Nephron progenitor cell (in vitro differentiated cells): Measurements from ENCODE around the gene SPINT4.
"Not testable (repeated sequence)": the region's sequence is repeated elsewhere in the genome, so short reads cannot be mapped to it uniquely, and the experiment has no call there.

ENCODE experiments used
- DNase-seq: peaks from one replicate; pipeline ENCODE4 v3.0.0; 2021
- H3K27ac Mint-ChIP-seq: 2 replicates; pipeline ENCODE4 v1.8.0; 2021; ENCODE audit warnings: mild to moderate bottlenecking, moderate library complexity, mixed read lengths
- H3K27me3 Mint-ChIP-seq: 2 replicates; pipeline ENCODE4 v1.8.0; 2021; ENCODE audit warnings: mild to moderate bottlenecking, low read depth, mixed read lengths; ENCODE audit not compliant: poor library complexity
- H3K36me3 Mint-ChIP-seq: 2 replicates; pipeline ENCODE4 v1.8.0; 2021; ENCODE audit warnings: low read depth, mixed read lengths
- H3K4me1 Mint-ChIP-seq: 2 replicates; pipeline ENCODE4 v1.8.0; 2021; ENCODE audit warnings: mixed read lengths
- H3K4me3 Mint-ChIP-seq: 2 replicates; pipeline ENCODE4 v1.8.0; 2021; ENCODE audit warnings: mild to moderate bottlenecking, moderate library complexity, mixed read lengths
- H3K9me3 Mint-ChIP-seq: 2 replicates; pipeline ENCODE4 v1.8.0; 2021; ENCODE audit warnings: mild to moderate bottlenecking, moderate library complexity, mixed read lengths
- CTCF ChIP-seq: fragments of 200-600 bp; sonication (generic); IDR thresholded peaks from 2 replicates; pipeline ENCODE4 v1.5.0; 2021; ENCODE audit warnings: antibody characterized with exemption

Gene SPINT4

DNA sequence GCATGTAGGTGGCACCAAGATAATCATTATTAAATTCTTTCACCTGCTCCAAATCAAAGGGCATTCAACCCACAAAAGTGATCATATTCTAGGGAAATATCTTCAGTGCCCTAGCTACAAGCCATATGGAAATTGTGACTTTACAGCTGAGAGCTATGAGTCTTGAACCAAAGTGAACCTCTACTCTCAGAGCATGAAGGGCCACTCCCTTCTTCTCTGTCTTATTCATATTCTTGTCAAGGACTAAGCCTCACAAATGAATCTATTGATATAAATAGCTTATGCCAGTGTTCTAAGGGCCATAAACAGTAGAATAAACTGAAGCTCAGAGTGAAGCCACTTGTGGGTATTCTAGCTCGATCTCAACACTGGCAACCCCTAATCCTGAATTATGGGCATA, 29.6 kb downstream of the SPINT4 start:
- no peak for DNase-seq
- Mint-ChIP-seq H3K27ac (no peak overlapping the region), H3K4me3 (no peak overlapping the region), H3K27me3 (peaks cover 2% of the 10 kb centered on the region), H3K4me1 (no peaks in the 10 kb centered on the region), H3K36me3 (no peaks in the 10 kb centered on the region), H3K9me3 (peaks cover 27% of the 10 kb centered on the region)
- no peak for TF ChIP-seq CTCF

DNA sequence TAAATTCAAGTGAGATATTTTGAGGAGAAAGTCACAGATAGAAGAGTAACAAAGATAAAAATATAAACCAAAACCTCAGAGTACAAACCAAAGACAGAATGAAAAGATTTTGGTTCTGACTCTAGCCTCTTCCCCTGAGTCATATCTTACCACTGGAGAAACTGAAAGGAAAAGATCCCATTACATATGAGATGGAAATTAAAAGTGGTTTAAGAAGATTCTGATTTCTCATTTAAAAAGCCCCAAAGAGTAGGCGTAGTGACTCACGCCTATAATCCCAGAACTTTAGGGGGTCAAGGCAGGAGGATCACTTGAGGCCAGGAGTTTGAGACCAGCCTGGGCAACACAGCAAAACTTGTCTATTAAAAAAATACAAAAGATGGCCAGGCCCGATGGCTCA, 30.6 kb downstream of the SPINT4 start:
- Mint-ChIP-seq H3K27me3 (peaks cover 3% of the 10 kb centered on the region), H3K9me3 (peaks cover 32% of the 10 kb centered on the region), H3K27ac (no peak overlapping the region), H3K4me1 (no peaks in the 10 kb centered on the region), H3K36me3 (no peaks in the 10 kb centered on the region), H3K4me3 (no peak overlapping the region)
- TF ChIP-seq CTCF: no peak
- no peak for DNase-seq

DNA sequence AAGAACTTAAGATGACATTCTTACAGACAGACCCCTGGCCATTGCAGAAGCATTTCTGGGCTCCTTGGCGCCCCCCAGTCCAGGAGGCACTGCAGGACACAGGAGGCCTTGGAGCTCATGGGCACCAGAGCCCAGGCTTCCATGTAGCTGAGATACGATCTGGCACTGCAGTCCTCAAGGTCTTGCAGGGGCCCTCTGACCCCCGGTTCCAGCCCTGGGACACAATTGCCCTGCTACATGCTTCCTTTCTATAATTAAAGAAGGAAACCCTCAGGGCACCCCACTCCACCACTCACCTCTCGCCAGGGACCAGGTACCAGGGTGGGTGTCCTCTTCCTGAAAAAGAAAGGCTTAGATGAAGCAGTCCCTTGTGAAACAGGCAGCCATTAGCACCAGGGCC, 35.9 kb downstream of the SPINT4 start:
- H3K9me3 Mint-ChIP-seq: peaks cover 57% of the 10 kb centered on the region
- H3K4me3 Mint-ChIP-seq: no peak overlapping the region
- no peaks in the 10 kb centered on the region for H3K36me3 Mint-ChIP-seq
- H3K27me3 Mint-ChIP-seq: peaks cover 3% of the 10 kb centered on the region
- H3K4me1 Mint-ChIP-seq: no peaks in the 10 kb centered on the region
- no peak overlapping the region for H3K27ac Mint-ChIP-seq
- no peak for TF ChIP-seq CTCF
- DNase-seq: no peak

GRCh38 chr20:45759921-45760320, 37.8 kb downstream of the SPINT4 start:
- not testable (repeated sequence) for H3K4me1 Mint-ChIP-seq, DNase-seq, H3K36me3 Mint-ChIP-seq, H3K4me3 Mint-ChIP-seq, H3K27ac Mint-ChIP-seq, H3K27me3 Mint-ChIP-seq
- H3K9me3 Mint-ChIP-seq: peaks cover 44% of the 10 kb centered on the region

- H3K9me3 Mint-ChIP-seq: peaks cover 27% of the 10 kb centered on the region
- not testable (repeated sequence) for H3K27me3 Mint-ChIP-seq, DNase-seq, H3K27ac Mint-ChIP-seq, H3K4me3 Mint-ChIP-seq, H3K36me3 Mint-ChIP-seq, H3K4me1 Mint-ChIP-seq
These were observed 39.8 kb downstream of the SPINT4 start for GRCh38 chr20:45761966-45762365.

- not testable (repeated sequence) for H3K4me1 Mint-ChIP-seq, H3K27me3 Mint-ChIP-seq, H3K4me3 Mint-ChIP-seq, DNase-seq, H3K36me3 Mint-ChIP-seq, H3K27ac Mint-ChIP-seq
- H3K9me3 Mint-ChIP-seq: peaks cover 16% of the 10 kb centered on the region
These were observed 42.6 kb downstream of the SPINT4 start for GRCh38 chr20:45764618-45765282.

DNA sequence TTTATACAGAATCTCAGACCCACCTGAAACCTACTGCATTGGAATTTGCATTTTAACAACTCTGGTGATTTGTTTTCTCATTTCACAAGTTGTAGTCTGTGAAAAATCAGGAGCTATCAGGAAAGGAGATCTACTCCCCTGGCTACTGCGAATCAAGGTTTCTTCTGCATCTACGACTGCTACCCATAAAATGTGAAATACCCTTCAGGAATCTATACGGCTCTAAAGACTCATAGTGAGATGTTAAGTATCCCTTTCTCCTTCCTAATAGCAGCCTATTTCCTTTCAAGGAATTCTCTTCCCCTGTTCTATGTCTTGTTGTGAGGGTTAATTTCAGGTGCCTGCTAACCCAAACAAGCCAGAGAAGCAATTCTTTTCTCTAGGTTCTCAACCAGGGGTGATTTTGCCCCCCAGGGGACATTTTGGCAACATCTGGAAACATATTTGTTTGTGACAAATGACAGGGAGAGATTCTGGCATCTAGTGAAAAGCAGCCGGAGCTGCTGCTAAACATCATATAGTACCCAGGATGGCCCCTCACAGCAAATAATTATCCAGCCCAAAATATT, 43.2 kb downstream of the SPINT4 start:
- peaks cover 9% of the 10 kb centered on the region for H3K27me3 Mint-ChIP-seq
- no peak overlapping the region for H3K27ac Mint-ChIP-seq
- DNase-seq: no peak
- peaks cover 8% of the 10 kb centered on the region for H3K4me1 Mint-ChIP-seq
- peaks cover 10% of the 10 kb centered on the region for H3K9me3 Mint-ChIP-seq
- TF ChIP-seq CTCF: no peak
- H3K36me3 Mint-ChIP-seq: no peaks in the 10 kb centered on the region
- H3K4me3 Mint-ChIP-seq: no peak overlapping the region
